GM12878 (cell line): ENCODE measurements around the gene FAM117B. TPM values are rescaled to one million over a fixed set of nuclear protein-coding genes. Genes with fewer than 3 reads are reported as not detected.

ENCODE experiments used
- ATAC-seq: fragments of 200-7000 bp; cut with Tn5 transposase; 3 replicates; pipeline ENCODE4 v1.9.1; 2020; ENCODE audit warnings: mild to moderate bottlenecking, moderate library complexity
- BruUV-seq: library from RNA; stranded (reverse); fragments of 400-500 nt; replicated peaks from 2 replicates; lab custom pipeline; 2021; lab: Mats Ljungman, UMichigan
- CTCF ChIA-PET: fragments of 300-600 bp; sonication (Branson Sonifier 250); formaldehyde crosslinking; extraction: SDS; loops from one replicate; lab custom pipeline; 2021; ENCODE audit warnings: inconsistent platforms; lab: Yijun Ruan, JAX
- POLR2A ChIA-PET: fragments of 350-600 bp; formaldehyde crosslinking; extraction: SDS; loops from one replicate; lab custom pipeline; 2021; ENCODE audit warnings: inconsistent platforms; lab: Charles Lee
- RAD21 ChIA-PET: fragments of 300-600 bp; sonication (Branson Sonifier 250); formaldehyde crosslinking; loops from one replicate; lab custom pipeline; 2023; ENCODE audit warnings: antibody characterized with exemption; ENCODE audit not compliant: unreplicated experiment; lab: Charles Lee
- SMC1A ChIA-PET: fragments of 300-600 bp; sonication (Branson Sonifier 250); formaldehyde crosslinking; loops from one replicate; lab custom pipeline; 2023; ENCODE audit not compliant: unreplicated experiment, uncharacterized antibody; lab: Charles Lee
- DNase-seq: peaks from one replicate; pipeline ENCODE4 v3.0.0-alpha.2; 2011; ENCODE audit warnings: low read depth, low spot score
- FAIRE-seq: peaks from 3 replicates; lab custom pipeline; 2011; peaks lifted over from hg19 to GRCh38; lab: Jason Lieb, UNC
- H2AFZ ChIP-seq: 2 replicates; pipeline ENCODE4 v1.6.0; 2011; ENCODE audit warnings: low read depth, low read length, control low read depth; ENCODE audit not compliant: control insufficient read depth
- H3K27ac ChIP-seq: 2 replicates; pipeline ENCODE4 v1.5.1; 2011; ENCODE audit warnings: control low read depth; ENCODE audit not compliant: control insufficient read depth, insufficient read depth
- H3K27me3 ChIP-seq, 2 experiments: replicated peaks in 1 of 2; 2 replicates each; pipeline versions ENCODE4 v1.6.0 to v1.6.1; 2011; ENCODE audit warnings: low read length in 1 of 2; ENCODE audit not compliant: control insufficient read depth in 2 of 2, insufficient read depth in 2 of 2
- H3K36me3 ChIP-seq, 2 experiments: 2 replicates each; pipeline ENCODE4 v1.5.1; 2011; ENCODE audit warnings: low read length in 1 of 2; ENCODE audit not compliant: control insufficient read depth in 2 of 2, insufficient read depth in 2 of 2
- H3K4me1 ChIP-seq: 2 replicates; pipeline ENCODE4 v1.6.1; 2011; ENCODE audit warnings: mild to moderate bottlenecking, low read length, moderate library complexity, mixed read lengths; ENCODE audit not compliant: control insufficient read depth, insufficient read depth
- H3K4me2 ChIP-seq: 2 replicates; pipeline ENCODE4 v1.6.0; 2011; ENCODE audit warnings: control low read depth; ENCODE audit not compliant: control insufficient read depth, insufficient read depth
- H3K4me3 ChIP-seq: fragments of 200-600 bp; sonication (generic); 2 replicates; pipeline ENCODE4 v1.5.1; 2016
- H3K79me2 ChIP-seq: 2 replicates; pipeline ENCODE4 v1.6.0; 2011; ENCODE audit warnings: low read length; ENCODE audit not compliant: control insufficient read depth, insufficient read depth
- H3K9ac ChIP-seq: 2 replicates; pipeline ENCODE4 v1.8.0; 2011; ENCODE audit warnings: low read length, control low read depth, mixed read lengths; ENCODE audit not compliant: control insufficient read depth, insufficient read depth
- H3K9me3 ChIP-seq: replicated peaks from 3 replicates; pipeline ENCODE4 v1.5.1; 2011; ENCODE audit warnings: mild to moderate bottlenecking, low read length; ENCODE audit not compliant: control insufficient read depth, insufficient read depth
- H4K20me1 ChIP-seq: 2 replicates; pipeline ENCODE4 v1.6.0; 2011; ENCODE audit not compliant: control insufficient read depth, insufficient read depth
- BCL3 ChIP-seq: IDR thresholded peaks from 2 replicates; pipeline ENCODE4 v1.6.1; 2011; ENCODE audit warnings: borderline replicate concordance, low read depth, mild to moderate bottlenecking, moderate library complexity, low read length; ENCODE audit not compliant: insufficient read depth, poor library complexity, severe bottlenecking
- HDGF ChIP-seq: fragments of 450-650 bp; IDR thresholded peaks from 2 replicates; pipeline ENCODE4 v1.6.1; 2016; ENCODE audit warnings: antibody characterized with exemption
- SMC3 ChIP-seq: IDR thresholded peaks from 2 replicates; pipeline ENCODE4 v1.6.1; 2011; ENCODE audit warnings: low read length, improper control_type of control experiment, borderline replicate concordance
- WRNIP1 ChIP-seq: IDR thresholded peaks from 2 replicates; pipeline ENCODE4 v1.6.1; 2011; ENCODE audit warnings: low read depth, low read length, improper control_type of control experiment, borderline replicate concordance
- WGBS: methylation state at CpG from one replicate; pipeline ENCODE4 v1.1.6; 2016; ENCODE audit warnings: low lambda C conversion rate; ENCODE audit not compliant: insufficient replicate concordance, insufficient coverage; ENCODE audit errors: missing lambda C conversion rate; 5-methylcytosine and 5-hydroxymethylcytosine counted together
- in situ Hi-C: fragments of 300-500 bp; cut with MboI; formaldehyde crosslinking; loops from 9 replicates; pipeline ENCODE4 v1.14.3; 2018; ENCODE audit warnings: mixed read lengths
- intact Hi-C: fragments of 100-400 bp; cut with micrococcal nuclease; formaldehyde crosslinking; loops from one replicate; pipeline ENCODE4 v1.14.2; 2022; ENCODE audit not compliant: unreplicated experiment
- polyA plus RNA-seq, 11 experiments: library from polyadenylated mRNA; depleted of rRNA in 4 of 11; unstranded in 6 of 11; stranded (reverse) in 5 of 11; fragments of >200 nt; fragmentation: Nextera tagmentation in 4 of 11; fragmentation: Illumina TruSeq in 1 of 11; extraction: Ambion mirVana in 4 of 11; extraction: Trizol in 1 of 11; gene quantifications; 1 replicate in 1 of 11; 2 replicates in 10 of 11; pipeline versions ENCODE4 v1.2.1 to v1.2.3, GENCODE V29; 2011 to 2016; ENCODE audit warnings: inconsistent platforms in 2 of 11, missing spikeins in 2 of 11, low read depth in 1 of 11
- total RNA-seq, 4 experiments: library from RNA; depleted of rRNA in 3 of 4; stranded (reverse); fragments of >200 nt in 3 of 4; fragmentation: Illumina TruSeq in 1 of 4; extraction: Trizol in 1 of 4; gene quantifications; 2 replicates each; pipeline versions ENCODE4 v1.2.1 to v1.2.3, GENCODE V29; 2013 to 2021

FAM117B gene
- total and polyA plus RNA-seq, 10 of the 15 experiments (the other 5 are each of a cell fraction or from before 2014, with no cell fraction given) = 1.6 to 7.6 (median 4.2) TPM

GRCh38 chr2:202752071-202752470, 117.3 kb downstream of the FAM117B start:
- no peak for FAIRE-seq
- in situ Hi-C loops = no loop called here

DNA sequence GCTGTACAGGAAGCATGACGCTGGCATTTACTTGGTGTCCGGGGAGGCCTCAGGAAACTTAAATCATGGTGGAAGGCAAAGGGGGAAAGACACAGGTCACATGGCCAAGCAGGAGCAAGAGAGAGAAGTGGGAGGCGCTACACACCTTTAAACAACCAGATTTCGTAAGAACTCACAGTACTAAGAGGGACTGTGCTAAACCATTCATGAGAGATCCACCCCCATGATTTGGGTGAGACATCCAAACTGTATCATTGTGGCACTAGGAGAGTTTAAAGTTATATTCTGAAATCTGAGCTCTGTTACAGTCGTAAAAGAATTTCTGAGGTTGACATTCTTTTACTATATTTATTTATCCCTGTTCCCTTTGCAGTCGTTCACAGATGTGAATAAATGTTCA, 120.2 kb downstream of the FAM117B start:
- in situ Hi-C loops = no loop called here
- ChIA-PET CTCF (interaction anchor here (2.0 kb wide), 1 partner anchor 166 kb away, joined by 5 read pairs; no protein-coding TSS in a partner anchor), SMC1A (interaction anchor here (0.6 kb wide), 1 partner anchor 211 kb away, joined by 3 read pairs; no protein-coding TSS in a partner anchor)
- no peak overlapping the region for H3K4me2 ChIP-seq
- BruUV-seq = no TSS peak
- no peak overlapping the region for H3K4me3 ChIP-seq
- no peaks in the 10 kb centered on the region for H4K20me1 ChIP-seq
- ATAC-seq (no peak), DNase-seq (no peak)
- no peaks in the 10 kb centered on the region for H3K79me2 ChIP-seq
- TF ChIP-seq BCL3 = no peak
- TF ChIP-seq, all 136 proteins: peak for 0
- Histone ChIP-seq H3K9ac (no peak overlapping the region), H2AFZ (no peak overlapping the region), H3K27me3 (no peaks in the 10 kb centered on the region), H3K27ac (no peak overlapping the region), H3K4me1 (peaks cover 7% of the 10 kb centered on the region), H3K36me3 (no peaks in the 10 kb centered on the region; a peak in 2 of 4 replicates), H3K9me3 (no peaks in the 10 kb centered on the region)
- intact Hi-C loops = no loop called here
- ChIA-PET POLR2A (no interaction called here), RAD21 (no interaction called here)
- WGBS = 97% methylated on average over 6 of the region's 6 CpGs
- FAIRE-seq = no peak

More at GRCh38 chr2:202752071-202752470, 117.3 kb downstream of the FAM117B start:
- no peaks in the 10 kb centered on the region for H3K9me3 ChIP-seq
- no peak overlapping the region for H3K27ac ChIP-seq
- no TSS peak for BruUV-seq
- no peak overlapping the region for H3K4me2 ChIP-seq
- no peaks in the 10 kb centered on the region for H3K27me3 ChIP-seq
- H3K4me3 ChIP-seq = no peak overlapping the region
- no peak overlapping the region for H3K9ac ChIP-seq
- no peak for DNase-seq
- no peaks in the 10 kb centered on the region for H4K20me1 ChIP-seq
- no peak for TF ChIP-seq WRNIP1
- TF ChIP-seq SMC3 = no peak
- no peak for TF ChIP-seq HDGF
- TF ChIP-seq, all 136 proteins: peak for 0
- Histone ChIP-seq H3K79me2 (no peaks in the 10 kb centered on the region), H3K36me3 (no peaks in the 10 kb centered on the region), H2AFZ (no peak overlapping the region), H3K4me1 (peaks cover 7% of the 10 kb centered on the region)
- 96% methylated on average over 2 of the region's 2 CpGs for WGBS
- no peak for ATAC-seq
- intact Hi-C loops = no loop called here
- POLR2A ChIA-PET = interaction anchor here (0.6 kb wide), 1 partner anchor 188 kb away, joined by 5 read pairs; no protein-coding TSS in a partner anchor
- CTCF ChIA-PET = interaction anchor here (0.8 kb wide), 1 partner anchor 164 kb away, joined by 3 read pairs; no protein-coding TSS in a partner anchor
- SMC1A ChIA-PET = interaction anchor here (0.6 kb wide), 1 partner anchor 95 kb away, joined by 3 read pairs; no protein-coding TSS in a partner anchor
- RAD21 ChIA-PET = interaction anchor here (0.7 kb wide), 2 partner anchors 82 to 156 kb away, joined by 3 to 4 read pairs; no protein-coding TSS in a partner anchor
